WTC11 (cell line): ENCODE data around the gene RASGRP3. TPM values are rescaled to one million over a fixed set of nuclear protein-coding genes. Genes with fewer than 3 reads are reported as not detected.

Experiments
- ATAC-seq: fragments of 200-7000 bp; cut with Tn5 transposase; 2 replicates; pipeline ENCODE4 v1.10.0; 2021; ENCODE audit warnings: mild to moderate bottlenecking, moderate library complexity
- CTCF ChIA-PET: fragments of 300-600 bp; sonication (Branson Sonifier 250); formaldehyde crosslinking; loops from one replicate; lab custom pipeline; 2021; ENCODE audit warnings: antibody characterized with exemption; lab: Charles Lee
- POLR2A ChIA-PET: fragments of 350-600 bp; sonication (Branson Sonifier 250); formaldehyde crosslinking; loops from one replicate; lab custom pipeline; 2021; ENCODE audit warnings: antibody characterized with exemption; lab: Charles Lee
- DNase-seq: peaks from one replicate; pipeline ENCODE4 v3.0.0; 2021; ENCODE audit warnings: low spot score
- H3K27ac Mint-ChIP-seq: 2 replicates; pipeline ENCODE4 v1.8.0; 2021; ENCODE audit warnings: mixed read lengths
- H3K27me3 Mint-ChIP-seq: 2 replicates; pipeline ENCODE4 v1.8.0; 2021; ENCODE audit warnings: low read depth, mild to moderate bottlenecking, moderate library complexity, mixed read lengths
- H3K36me3 Mint-ChIP-seq: 2 replicates; pipeline ENCODE4 v1.8.0; 2021; ENCODE audit warnings: mixed read lengths
- H3K4me1 Mint-ChIP-seq: 2 replicates; pipeline ENCODE4 v1.8.0; 2022; ENCODE audit warnings: mixed read lengths
- H3K4me3 Mint-ChIP-seq: 2 replicates; pipeline ENCODE4 v1.8.0; 2021; ENCODE audit warnings: mild to moderate bottlenecking, moderate library complexity, mixed read lengths
- H3K9me3 Mint-ChIP-seq: 2 replicates; pipeline ENCODE4 v1.8.0; 2021; ENCODE audit warnings: mixed read lengths
- CREM ChIP-seq: sonication (generic); formaldehyde crosslinking; IDR thresholded peaks from 2 replicates; pipeline ENCODE4 v1.8.1; 2022; ENCODE audit warnings: mild to moderate bottlenecking, missing genetic modification reagents, moderate library complexity
- FOXK1 ChIP-seq: sonication (generic); formaldehyde crosslinking; IDR thresholded peaks from 2 replicates; pipeline ENCODE4 v1.8.0; 2022; ENCODE audit warnings: mild to moderate bottlenecking, moderate library complexity, missing genetic modification reagents
- FOXP4 ChIP-seq: sonication (generic); formaldehyde crosslinking; IDR thresholded peaks from 2 replicates; pipeline ENCODE4 v1.8.0; 2022; ENCODE audit warnings: mild to moderate bottlenecking, missing genetic modification reagents
- KAT7 ChIP-seq: sonication (generic); formaldehyde crosslinking; IDR thresholded peaks from 2 replicates; pipeline ENCODE4 v1.8.1; 2023; ENCODE audit warnings: missing genetic modification reagents, mild to moderate bottlenecking, borderline replicate concordance
- MXD4 ChIP-seq: fragments of 250-450 bp; sonication (Bioruptor Pico); IDR thresholded peaks from 2 replicates; pipeline ENCODE4 v1.8.0; 2021; ENCODE audit warnings: mild to moderate bottlenecking, moderate library complexity, borderline replicate concordance
- NR2C2 ChIP-seq: sonication (generic); formaldehyde crosslinking; IDR thresholded peaks from 2 replicates; pipeline ENCODE4 v1.8.0; 2022; ENCODE audit warnings: mild to moderate bottlenecking, missing genetic modification reagents
- OVOL2 ChIP-seq: fragments of 250-450 bp; sonication (Bioruptor Pico); IDR thresholded peaks from 2 replicates; pipeline ENCODE4 v1.9.0; 2021; ENCODE audit warnings: mild to moderate bottlenecking, borderline replicate concordance
- PREB ChIP-seq: sonication (generic); formaldehyde crosslinking; IDR thresholded peaks from 2 replicates; pipeline ENCODE4 v1.8.1; 2022; ENCODE audit warnings: mild to moderate bottlenecking, missing genetic modification reagents, moderate library complexity, borderline replicate concordance
- SMAD3 ChIP-seq: sonication (generic); formaldehyde crosslinking; IDR thresholded peaks from 2 replicates; pipeline ENCODE4 v1.8.0; 2022; ENCODE audit warnings: missing genetic modification reagents, mild to moderate bottlenecking, borderline replicate concordance
- SP1 ChIP-seq: sonication (generic); formaldehyde crosslinking; conservative IDR thresholded peaks from 2 replicates; pipeline ENCODE4 v1.8.1; 2022; ENCODE audit warnings: missing genetic modification reagents
- TCF7 ChIP-seq: sonication (generic); formaldehyde crosslinking; IDR thresholded peaks from 2 replicates; pipeline ENCODE4 v1.8.0; 2022; ENCODE audit warnings: mild to moderate bottlenecking, low read depth, missing genetic modification reagents, moderate library complexity
- TP53 ChIP-seq: sonication (generic); formaldehyde crosslinking; IDR thresholded peaks from 2 replicates; pipeline ENCODE4 v1.8.1; 2023; ENCODE audit warnings: mild to moderate bottlenecking, missing genetic modification reagents
- ZNF232 ChIP-seq: sonication (generic); formaldehyde crosslinking; IDR thresholded peaks from 2 replicates; pipeline ENCODE4 v1.8.0; 2022; ENCODE audit warnings: mild to moderate bottlenecking, missing genetic modification reagents
- ZNF263 ChIP-seq: sonication (generic); formaldehyde crosslinking; IDR thresholded peaks from 2 replicates; pipeline ENCODE4 v1.8.1; 2022; ENCODE audit warnings: low read depth, mild to moderate bottlenecking, moderate library complexity, missing genetic modification reagents
- ZNF317 ChIP-seq: sonication (generic); formaldehyde crosslinking; IDR thresholded peaks from 2 replicates; pipeline ENCODE4 v1.8.1; 2023; ENCODE audit warnings: low read depth, mild to moderate bottlenecking, moderate library complexity, missing genetic modification reagents, borderline replicate concordance
- total RNA-seq: library from RNA; stranded (reverse); gene quantifications from 3 replicates; pipeline ENCODE4 v1.2.3, GENCODE V29; 2021
- TF ChIP-seq, protein P1 (sequence below): fragments of 250-450 bp; sonication (Bioruptor Pico); conservative IDR thresholded peaks from 2 replicates; pipeline ENCODE4 v1.9.0; 2021; ENCODE audit warnings: mild to moderate bottlenecking
- TF ChIP-seq, protein P2 (sequence below): fragments of 250-450 bp; sonication (Bioruptor Pico); IDR thresholded peaks from 2 replicates; pipeline ENCODE4 v1.8.0; 2021; ENCODE audit warnings: mild to moderate bottlenecking

The RASGRP3 gene
- total RNA-seq, 1 experiment from 2014 or later, result 0.11 TPM

DNA sequence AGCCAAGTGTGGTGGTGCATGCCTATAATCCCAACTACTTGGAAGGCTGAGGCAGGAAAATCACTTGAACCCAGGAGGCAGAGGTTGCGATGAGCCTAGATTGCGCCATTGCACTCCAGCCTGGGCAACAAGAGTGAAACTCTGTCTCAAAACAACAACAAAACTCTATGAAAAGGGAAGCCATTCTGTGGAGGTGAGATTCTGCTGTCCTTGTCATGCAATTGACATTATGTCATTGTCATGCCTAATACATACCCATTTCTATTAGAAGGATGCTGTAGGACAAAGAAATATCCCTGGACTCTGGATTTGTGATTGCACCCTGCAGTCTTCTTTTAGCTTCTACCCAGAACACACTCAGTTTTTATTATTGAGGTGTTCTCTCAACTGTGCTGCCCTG lies 8.6 kb downstream of the RASGRP3 start:
- H3K4me3 Mint-ChIP-seq, result no peak overlapping the region
- no peak for DNase-seq
- H3K36me3 Mint-ChIP-seq, result peaks cover 9% of the 10 kb centered on the region; the same call in 1 of the 2 replicates
- peaks cover 4% of the 10 kb centered on the region; the same call in 1 of the 2 replicates for H3K4me1 Mint-ChIP-seq
- H3K9me3 Mint-ChIP-seq, result peaks cover 30% of the 10 kb centered on the region
- TF ChIP-seq SP1, result no peak
- no peak for TF ChIP-seq OVOL2 (CRISPR knock-in tag)
- TF ChIP-seq NR2C2 (CRISPR knock-in tag), result no peak
- TF ChIP-seq FOXP4 (CRISPR knock-in tag), result no peak
- no peak for TF ChIP-seq TP53 (CRISPR knock-in tag)
- TF ChIP-seq, protein P1, sequence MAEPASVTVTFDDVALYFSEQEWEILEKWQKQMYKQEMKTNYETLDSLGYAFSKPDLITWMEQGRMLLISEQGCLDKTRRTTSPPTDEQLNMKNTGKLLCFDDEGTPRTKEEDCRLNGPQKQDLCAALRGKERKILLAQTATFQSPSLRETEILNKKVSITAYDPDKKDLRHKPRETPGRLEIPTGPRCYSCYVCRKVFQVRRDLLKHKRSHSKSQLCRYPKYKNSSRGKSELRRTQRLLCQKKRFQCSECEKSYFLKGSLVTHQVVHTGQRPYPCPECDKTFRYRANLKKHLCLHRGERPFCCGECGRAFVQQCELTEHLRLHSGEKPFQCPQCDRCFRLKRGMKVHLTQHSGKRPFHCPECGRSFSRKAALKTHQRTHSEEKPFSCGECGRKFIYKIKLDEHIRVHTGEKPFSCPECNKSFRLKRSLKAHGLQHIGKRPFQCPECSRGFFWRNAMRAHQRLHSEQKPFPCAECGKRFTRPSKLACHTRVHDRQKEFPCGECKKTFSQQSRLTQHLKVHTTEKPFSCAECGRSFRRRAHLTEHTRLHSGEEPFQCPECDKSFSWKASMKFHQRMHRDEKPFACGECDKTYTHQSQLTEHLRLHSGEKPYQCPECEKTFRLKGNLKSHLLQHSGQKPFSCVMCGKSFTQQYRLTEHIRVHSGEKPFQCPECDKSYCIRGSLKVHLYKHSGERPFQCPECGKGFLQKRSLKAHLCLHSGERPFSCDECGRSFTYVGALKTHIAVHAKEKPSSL (CRISPR knock-in tag), result no peak
- TF ChIP-seq KAT7 (CRISPR knock-in tag), result no peak
- TF ChIP-seq, all 79 proteins: peak for 0
- ATAC-seq, result no peak
- POLR2A ChIA-PET, result no interaction called here
- CTCF ChIA-PET, result no interaction called here
- no peak overlapping the region for H3K27ac Mint-ChIP-seq
- H3K27me3 Mint-ChIP-seq, result no peaks in the 10 kb centered on the region

GRCh38 chr2:33486544-33486943 lies 10.1 kb downstream of the RASGRP3 start:
- ChIA-PET CTCF (no interaction called here), POLR2A (no interaction called here)
- TF ChIP-seq ZNF263 (CRISPR knock-in tag) (no peak), PREB (CRISPR knock-in tag) (no peak), CREM (CRISPR knock-in tag) (no peak), MXD4 (CRISPR knock-in tag) (no peak), ZNF317 (CRISPR knock-in tag) (no peak), TCF7 (CRISPR knock-in tag) (no peak), NR2C2 (CRISPR knock-in tag) (no peak), ZNF232 (CRISPR knock-in tag) (no peak), FOXK1 (CRISPR knock-in tag) (no peak), SMAD3 (no peak)
- TF ChIP-seq, protein P2, sequence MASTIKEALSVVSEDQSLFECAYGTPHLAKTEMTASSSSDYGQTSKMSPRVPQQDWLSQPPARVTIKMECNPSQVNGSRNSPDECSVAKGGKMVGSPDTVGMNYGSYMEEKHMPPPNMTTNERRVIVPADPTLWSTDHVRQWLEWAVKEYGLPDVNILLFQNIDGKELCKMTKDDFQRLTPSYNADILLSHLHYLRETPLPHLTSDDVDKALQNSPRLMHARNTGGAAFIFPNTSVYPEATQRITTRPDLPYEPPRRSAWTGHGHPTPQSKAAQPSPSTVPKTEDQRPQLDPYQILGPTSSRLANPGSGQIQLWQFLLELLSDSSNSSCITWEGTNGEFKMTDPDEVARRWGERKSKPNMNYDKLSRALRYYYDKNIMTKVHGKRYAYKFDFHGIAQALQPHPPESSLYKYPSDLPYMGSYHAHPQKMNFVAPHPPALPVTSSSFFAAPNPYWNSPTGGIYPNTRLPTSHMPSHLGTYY (CRISPR knock-in tag), result no peak
- Mint-ChIP-seq H3K27me3 (no peaks in the 10 kb centered on the region), H3K9me3 (peaks cover 23% of the 10 kb centered on the region), H3K4me3 (no peak overlapping the region), H3K4me1 (peaks cover 4% of the 10 kb centered on the region; the same call in 1 of the 2 replicates), H3K27ac (no peak overlapping the region), H3K36me3 (peaks cover 9% of the 10 kb centered on the region; the same call in 1 of the 2 replicates)
- ATAC-seq (no peak), DNase-seq (no peak)
